DND-41 (cell line): ENCODE measurements around the gene ZNF426.
"Not testable (repeated sequence)": the region's sequence is repeated elsewhere in the genome, so short reads cannot be mapped to it uniquely, and the experiment has no call there.

Experiments
- ATAC-seq: fragments of 200-7000 bp; cut with Tn5 transposase; 3 replicates; pipeline ENCODE4 v1.9.1; 2021; ENCODE audit warnings: low read depth; ENCODE audit not compliant: insufficient read depth
- DNase-seq: peaks from one replicate; pipeline ENCODE4 v3.0.0-alpha.2; 2020
- H2AFZ ChIP-seq: 2 replicates; pipeline ENCODE4 v1.6.0; 2012; ENCODE audit warnings: low read depth, low read length
- H3K27ac ChIP-seq: 2 replicates; pipeline ENCODE4 v1.5.1; 2012; ENCODE audit warnings: low read length, inconsistent platforms
- H3K27me3 ChIP-seq: fragments of 200-600 bp; sonication (generic); 2 replicates; pipeline ENCODE4 v1.6.0; 2012; ENCODE audit warnings: low read length, mild to moderate bottlenecking, inconsistent platforms; ENCODE audit not compliant: insufficient read depth, poor library complexity
- H3K36me3 ChIP-seq: 2 replicates; pipeline ENCODE4 v1.5.1; 2012; ENCODE audit warnings: low read length, inconsistent platforms; ENCODE audit not compliant: insufficient read depth
- H3K4me1 ChIP-seq: 2 replicates; pipeline ENCODE4 v1.5.1; 2012; ENCODE audit warnings: mild to moderate bottlenecking, low read length; ENCODE audit not compliant: insufficient read depth
- H3K4me2 ChIP-seq: 2 replicates; pipeline ENCODE4 v1.6.0; 2012; ENCODE audit warnings: mild to moderate bottlenecking, moderate library complexity, low read length, inconsistent platforms; ENCODE audit not compliant: insufficient read depth
- H3K4me3 ChIP-seq, 2 experiments: fragments of 200-600 bp in 1 of 2; shearing (Covaris generic) in 1 of 2; 2 replicates each; pipeline ENCODE4 v1.5.1; 2012 to 2016; ENCODE audit warnings: inconsistent platforms in 2 of 2, low read length in 2 of 2, mild to moderate bottlenecking in 2 of 2, low read depth in 1 of 2, moderate library complexity in 1 of 2
- H3K79me2 ChIP-seq: 2 replicates; pipeline ENCODE4 v1.6.0; 2012; ENCODE audit warnings: low read length, inconsistent platforms; ENCODE audit not compliant: insufficient read depth
- H3K9ac ChIP-seq: 2 replicates; pipeline ENCODE4 v1.6.0; 2012; ENCODE audit warnings: low read depth, mild to moderate bottlenecking, inconsistent platforms, low read length, moderate library complexity
- H3K9me3 ChIP-seq: 2 replicates; pipeline ENCODE4 v1.5.1; 2012; ENCODE audit warnings: low read length, moderate library complexity, mild to moderate bottlenecking, inconsistent platforms; ENCODE audit not compliant: insufficient read depth, severe bottlenecking
- H4K20me1 ChIP-seq: 2 replicates; pipeline ENCODE4 v1.6.0; 2012; ENCODE audit warnings: low read length; ENCODE audit not compliant: insufficient read depth
- CTCF ChIP-seq: IDR thresholded peaks from 2 replicates; pipeline ENCODE4 v1.5.1; 2012; ENCODE audit warnings: borderline replicate concordance, low read length, moderate library complexity, mild to moderate bottlenecking; ENCODE audit not compliant: poor library complexity, severe bottlenecking; ENCODE audit errors: extremely low read depth
- EZH2 ChIP-seq: IDR thresholded peaks from 3 replicates; pipeline ENCODE4 v1.6.1; 2012; ENCODE audit warnings: borderline replicate concordance, low read depth, mild to moderate bottlenecking, moderate library complexity, low read length, inconsistent platforms; ENCODE audit not compliant: severe bottlenecking

ZNF426 gene

GRCh38 chr19:9565900-9566705, 27.7 kb upstream of the ZNF426 start:
- Histone ChIP-seq H3K9me3 (peaks cover 13% of the 10 kb centered on the region), H4K20me1 (peaks cover 53% of the 10 kb centered on the region; the same call in 1 of the 2 replicates), H3K27me3 (no peaks in the 10 kb centered on the region), H3K4me1 (no peaks in the 10 kb centered on the region), H3K4me2 (no peak overlapping the region), H3K36me3 (peaks cover 93% of the 10 kb centered on the region), H3K9ac (no peak overlapping the region), H3K79me2 (peaks cover 79% of the 10 kb centered on the region), H2AFZ (no peak overlapping the region), H3K27ac (no peak overlapping the region), H3K4me3 (no peak overlapping the region)
- no peak for ATAC-seq
- no peak for DNase-seq
- TF ChIP-seq CTCF (no peak), EZH2 (no peak)

GRCh38 chr19:9552536-9553274, 14.3 kb upstream of the ZNF426 start:
- H3K27me3 ChIP-seq = no peaks in the 10 kb centered on the region
- H3K79me2 ChIP-seq = no peaks in the 10 kb centered on the region
- H3K4me2 ChIP-seq = no peak overlapping the region
- no peaks in the 10 kb centered on the region for H3K4me1 ChIP-seq
- H3K9ac ChIP-seq = no peak overlapping the region
- TF ChIP-seq EZH2 (no peak), CTCF (no peak)
- DNase-seq (no peak), ATAC-seq (no peak)
- H3K36me3 ChIP-seq = no peaks in the 10 kb centered on the region
- H2AFZ ChIP-seq = no peak overlapping the region
- no peak overlapping the region for H3K4me3 ChIP-seq
- H4K20me1 ChIP-seq = no peaks in the 10 kb centered on the region
- H3K9me3 ChIP-seq = peaks cover 5% of the 10 kb centered on the region
- no peak overlapping the region for H3K27ac ChIP-seq

- H3K4me2 ChIP-seq = no peak overlapping the region
- TF ChIP-seq EZH2 (no peak), CTCF (no peak)
- no peak overlapping the region for H3K9ac ChIP-seq
- peaks cover 5% of the 10 kb centered on the region for H3K9me3 ChIP-seq
- no peak overlapping the region for H3K4me3 ChIP-seq
- no peak overlapping the region for H2AFZ ChIP-seq
- no peaks in the 10 kb centered on the region for H3K4me1 ChIP-seq
- no peak overlapping the region for H3K27ac ChIP-seq
- ATAC-seq (no peak), DNase-seq (no peak)
- H3K36me3 ChIP-seq = no peaks in the 10 kb centered on the region
- H3K79me2 ChIP-seq = no peaks in the 10 kb centered on the region
- H3K27me3 ChIP-seq = no peaks in the 10 kb centered on the region
- H4K20me1 ChIP-seq = no peaks in the 10 kb centered on the region
Observed at GRCh38 chr19:9547870-9548269, 9.4 kb upstream of the ZNF426 start.

- H3K9ac ChIP-seq, H3K27ac ChIP-seq, H4K20me1 ChIP-seq, H3K4me2 ChIP-seq, H3K9me3 ChIP-seq, H3K27me3 ChIP-seq, H3K4me3 ChIP-seq, ATAC-seq, H3K36me3 ChIP-seq, H2AFZ ChIP-seq, DNase-seq: not testable (repeated sequence)
- Histone ChIP-seq H3K4me1 (peaks cover 26% of the 10 kb centered on the region), H3K79me2 (peaks cover 32% of the 10 kb centered on the region)
Observed at GRCh38 chr19:9541281-9541680, 2.8 kb upstream of the ZNF426 start.

- H3K9me3 ChIP-seq, H4K20me1 ChIP-seq, H3K4me2 ChIP-seq, DNase-seq, H2AFZ ChIP-seq, H3K4me3 ChIP-seq, H3K27ac ChIP-seq, ATAC-seq, H3K9ac ChIP-seq, H3K27me3 ChIP-seq: not testable (repeated sequence)
- Histone ChIP-seq H3K4me1 (peaks cover 26% of the 10 kb centered on the region), H3K36me3 (peaks cover 18% of the 10 kb centered on the region), H3K79me2 (peaks cover 38% of the 10 kb centered on the region)
Observed at GRCh38 chr19:9539921-9540320, 1.5 kb upstream of the ZNF426 start.
